GM23338 (cell line): ENCODE results near the gene FGF22. TPM values are rescaled to one million over a fixed set of nuclear protein-coding genes. Genes with fewer than 3 reads are reported as not detected.

Experiments
- ATAC-seq: fragments of 200-7000 bp; cut with Tn5 transposase; 3 replicates; pipeline ENCODE4 v1.9.1; 2020
- DNase-seq: peaks from one replicate; pipeline ENCODE4 v3.0.0-alpha.2; 2015; ENCODE audit warnings: low spot score
- H2AFZ ChIP-seq: fragments of 200-600 bp; sonication (generic); 2 replicates; pipeline ENCODE4 v1.8.0; 2016; ENCODE audit warnings: antibody characterized with exemption, mild to moderate bottlenecking, moderate library complexity
- H3F3A ChIP-seq: fragments of 200-600 bp; sonication (generic); replicated peaks from 2 replicates; pipeline ENCODE4 v1.8.0; 2017; ENCODE audit warnings: antibody characterized with exemption, mixed run types, low read depth
- H3K27ac ChIP-seq: fragments of 200-600 bp; sonication (generic); 2 replicates; pipeline ENCODE4 v1.6.1; 2016; ENCODE audit warnings: low read depth
- H3K27me3 ChIP-seq: fragments of 200-600 bp; sonication (generic); 2 replicates; pipeline ENCODE4 v1.8.0; 2016; ENCODE audit warnings: mild to moderate bottlenecking, mixed run types, moderate library complexity; ENCODE audit not compliant: insufficient read depth
- H3K36me3 ChIP-seq: fragments of 200-600 bp; sonication (generic); 2 replicates; pipeline ENCODE4 v1.8.0; 2016; ENCODE audit warnings: mild to moderate bottlenecking; ENCODE audit not compliant: insufficient read depth
- H3K4me1 ChIP-seq: fragments of 200-600 bp; sonication (generic); 2 replicates; pipeline ENCODE4 v1.8.0; 2016; ENCODE audit warnings: mild to moderate bottlenecking, moderate library complexity; ENCODE audit not compliant: insufficient read depth
- H3K4me2 ChIP-seq: fragments of 200-600 bp; sonication (generic); 2 replicates; pipeline ENCODE4 v1.7.1; 2017; ENCODE audit warnings: mixed run types
- H3K4me3 ChIP-seq: fragments of 200-600 bp; sonication (generic); 2 replicates; pipeline ENCODE4 v1.6.1; 2016; ENCODE audit warnings: mixed run types
- H3K79me2 ChIP-seq: fragments of 200-600 bp; sonication (generic); replicated peaks from 2 replicates; pipeline ENCODE4 v1.8.0; 2017; ENCODE audit warnings: mild to moderate bottlenecking; ENCODE audit not compliant: insufficient read depth
- H3K9me2 ChIP-seq: fragments of 200-600 bp; sonication (generic); 2 replicates; pipeline ENCODE4 v1.8.0; 2017; ENCODE audit not compliant: insufficient read depth
- H4K20me1 ChIP-seq: fragments of 200-600 bp; sonication (generic); replicated peaks from 2 replicates; pipeline ENCODE4 v1.8.0; 2017; ENCODE audit warnings: mild to moderate bottlenecking; ENCODE audit not compliant: insufficient read depth
- H3K27ac Mint-ChIP-seq: 2 replicates; pipeline ENCODE4 v1.8.0; 2020; ENCODE audit warnings: inconsistent platforms, mild to moderate bottlenecking, moderate library complexity, mixed read lengths
- H3K27me3 Mint-ChIP-seq: 3 replicates; pipeline ENCODE4 v1.8.0; 2022; ENCODE audit warnings: low read depth, mild to moderate bottlenecking, moderate library complexity, mixed read lengths, inconsistent platforms; ENCODE audit not compliant: insufficient read depth, poor library complexity
- H3K36me3 Mint-ChIP-seq: 3 replicates; pipeline ENCODE4 v1.8.0; 2021; ENCODE audit warnings: low read depth, mild to moderate bottlenecking, inconsistent platforms, moderate library complexity, mixed read lengths
- H3K4me1 Mint-ChIP-seq: 3 replicates; pipeline ENCODE4 v1.8.0; 2020; ENCODE audit warnings: mild to moderate bottlenecking, inconsistent platforms, mixed read lengths
- H3K4me3 Mint-ChIP-seq: 3 replicates; pipeline ENCODE4 v1.8.0; 2021; ENCODE audit warnings: moderate library complexity, mild to moderate bottlenecking, inconsistent platforms, mixed read lengths
- H3K9me3 Mint-ChIP-seq: 3 replicates; pipeline ENCODE4 v1.8.0; 2020; ENCODE audit warnings: moderate library complexity, mild to moderate bottlenecking, inconsistent platforms, mixed read lengths
- CREB1 ChIP-seq: fragments of 250-450 bp; sonication (Bioruptor Pico); IDR thresholded peaks from 2 replicates; pipeline ENCODE4 v1.5.0; 2020; ENCODE audit warnings: low read depth, mild to moderate bottlenecking, moderate library complexity
- EZH2phosphoT487 ChIP-seq: fragments of 200-600 bp; sonication (generic); IDR thresholded peaks from one replicate; pipeline ENCODE4 v1.8.1; 2018; ENCODE audit warnings: antibody characterized with exemption; ENCODE audit not compliant: unreplicated experiment
- JUNB ChIP-seq: IDR thresholded peaks from one replicate; pipeline ENCODE4 v1.6.1; 2016; ENCODE audit warnings: antibody characterized with exemption; ENCODE audit not compliant: unreplicated experiment
- NANOG ChIP-seq: IDR thresholded peaks from 2 replicates; pipeline ENCODE4 v1.6.1; 2016; ENCODE audit warnings: antibody characterized with exemption, borderline replicate concordance
- POLR2AphosphoS5 ChIP-seq: IDR thresholded peaks from 2 replicates; pipeline ENCODE4 v1.6.1; 2016; ENCODE audit warnings: antibody characterized with exemption, low read depth
- STAT1 ChIP-seq: IDR thresholded peaks from one replicate; pipeline ENCODE4 v1.6.1; 2016; ENCODE audit warnings: antibody characterized with exemption; ENCODE audit not compliant: unreplicated experiment
- ZNF114 ChIP-seq: fragments of 250-450 bp; sonication (Bioruptor Pico); IDR thresholded peaks from 2 replicates; pipeline ENCODE4 v1.5.0; 2020; ENCODE audit warnings: mild to moderate bottlenecking, moderate library complexity
- ZNF331 ChIP-seq: fragments of 250-450 bp; sonication (Bioruptor Pico); IDR thresholded peaks from 2 replicates; pipeline ENCODE4 v1.5.0; 2020; ENCODE audit warnings: low read depth, mild to moderate bottlenecking, moderate library complexity
- polyA plus RNA-seq: library from polyadenylated mRNA; unstranded; fragments of >200 nt; fragmentation: Nextera tagmentation; extraction: Ambion mirVana; gene quantifications from 2 replicates; pipeline ENCODE4 v1.2.1, GENCODE V29; 2016
- total RNA-seq: library from RNA; depleted of rRNA; stranded (reverse); fragments of >200 nt; shearing (Covaris generic); gene quantifications from 2 replicates; pipeline ENCODE4 v1.2.3, GENCODE V29; 2014
- TF ChIP-seq, protein P1 (sequence below), 2 experiments: fragments of 200-600 bp in 1 of 2; sonication (generic) in 1 of 2; conservative IDR thresholded peaks; 2 replicates each; pipeline versions ENCODE4 v1.5.1 to v1.6.1; 2016 to 2017; ENCODE audit warnings: antibody characterized with exemption in 2 of 2, low read depth in 2 of 2, mild to moderate bottlenecking in 2 of 2, moderate library complexity in 1 of 2
- TF ChIP-seq, protein P2 (sequence below): IDR thresholded peaks from one replicate; pipeline ENCODE4 v1.6.1; 2018; ENCODE audit warnings: antibody characterized with exemption; ENCODE audit not compliant: unreplicated experiment
- TF ChIP-seq, protein P3 (sequence below): IDR thresholded peaks from 2 replicates; pipeline ENCODE4 v1.6.1; 2016; ENCODE audit warnings: antibody characterized with exemption

FGF22 gene
- total and polyA plus RNA-seq, 2 experiments from 2014 or later, result 1.0 to 2.8 TPM

DNA sequence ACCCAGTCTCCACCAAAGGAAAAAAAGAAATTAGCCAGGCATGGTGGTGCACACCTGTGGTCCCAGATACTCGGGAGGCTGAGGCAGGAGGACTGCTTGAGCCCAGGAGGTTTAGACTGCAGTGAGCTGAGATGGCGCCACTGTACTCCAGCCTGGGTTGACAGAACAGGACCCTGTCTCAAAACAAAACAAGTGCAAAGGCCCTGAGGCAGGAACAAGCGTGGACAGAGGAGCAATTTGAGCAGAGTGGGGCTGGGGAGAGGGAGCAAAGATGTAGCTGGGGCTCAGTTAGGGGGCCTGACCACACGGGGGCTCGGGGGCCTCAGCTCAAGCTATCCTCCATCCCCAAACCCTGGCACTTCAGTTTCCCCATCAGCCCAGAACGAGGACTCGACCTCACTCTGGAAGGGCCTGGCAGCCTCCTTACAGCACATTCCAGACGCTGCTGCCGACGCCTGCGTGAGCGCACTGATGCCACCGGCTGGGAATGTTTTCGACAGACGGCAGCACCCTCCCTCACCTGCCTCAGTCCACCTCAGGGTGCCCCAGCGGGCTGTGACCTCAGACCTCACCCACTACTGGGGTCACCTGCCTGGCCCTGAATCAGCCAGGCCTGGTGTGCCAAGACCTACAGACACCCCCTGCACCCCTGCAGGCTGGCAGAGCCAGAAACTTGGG is 4.6 kb upstream of the FGF22 start:
- no peak for ATAC-seq
- no peak overlapping the region for H3K4me2 ChIP-seq

DNA sequence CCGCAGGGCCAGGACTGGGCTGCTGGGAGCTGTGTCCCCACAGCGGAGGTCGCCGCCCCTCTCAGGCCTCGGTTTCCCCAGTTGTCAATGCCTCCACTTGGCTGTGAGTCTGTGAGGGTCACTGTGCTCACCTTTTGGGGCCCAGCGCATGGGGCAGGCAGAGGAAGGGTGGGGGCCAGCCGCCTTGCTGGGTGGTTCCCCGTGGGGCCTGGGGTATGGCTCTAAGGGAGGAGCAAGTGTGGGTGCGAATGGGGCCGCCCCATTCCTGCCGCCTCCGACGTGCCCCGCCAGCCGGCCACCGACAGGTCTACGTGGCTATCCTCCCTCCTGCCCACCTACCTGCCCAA is 800 bp upstream of the FGF22 start:
- H3K27ac Mint-ChIP-seq, result no peak overlapping the region
- Histone ChIP-seq H3K27ac (no peak overlapping the region), H3K36me3 (no peaks in the 10 kb centered on the region), H4K20me1 (no peaks in the 10 kb centered on the region; the same call in 1 of the 2 replicates), H3F3A (no peaks in the 10 kb centered on the region), H3K4me3 (peak overlapping the region; percentile 59), H2AFZ (no peak overlapping the region), H3K79me2 (no peaks in the 10 kb centered on the region), H3K27me3 (peaks cover 9% of the 10 kb centered on the region; the same call in 1 of the 2 replicates), H3K4me1 (peaks cover 2% of the 10 kb centered on the region; the same call in 1 of the 2 replicates), H3K4me2 (peak overlapping the region; percentile 81), H3K9me2 (no peaks in the 10 kb centered on the region)
- H3K27me3 Mint-ChIP-seq, result peaks cover 31% of the 10 kb centered on the region
- DNase-seq (no peak), ATAC-seq (peak; percentile 5)
- no peaks in the 10 kb centered on the region; the same call in 2 of the 3 replicates for H3K9me3 Mint-ChIP-seq
- H3K4me3 Mint-ChIP-seq, result peak overlapping the region; percentile 75
- H3K4me1 Mint-ChIP-seq, result peaks cover 9% of the 10 kb centered on the region; the same call in 2 of the 3 replicates
- H3K36me3 Mint-ChIP-seq, result peaks cover 3% of the 10 kb centered on the region; the same call in 1 of the 3 replicates
- TF ChIP-seq, protein P1, sequence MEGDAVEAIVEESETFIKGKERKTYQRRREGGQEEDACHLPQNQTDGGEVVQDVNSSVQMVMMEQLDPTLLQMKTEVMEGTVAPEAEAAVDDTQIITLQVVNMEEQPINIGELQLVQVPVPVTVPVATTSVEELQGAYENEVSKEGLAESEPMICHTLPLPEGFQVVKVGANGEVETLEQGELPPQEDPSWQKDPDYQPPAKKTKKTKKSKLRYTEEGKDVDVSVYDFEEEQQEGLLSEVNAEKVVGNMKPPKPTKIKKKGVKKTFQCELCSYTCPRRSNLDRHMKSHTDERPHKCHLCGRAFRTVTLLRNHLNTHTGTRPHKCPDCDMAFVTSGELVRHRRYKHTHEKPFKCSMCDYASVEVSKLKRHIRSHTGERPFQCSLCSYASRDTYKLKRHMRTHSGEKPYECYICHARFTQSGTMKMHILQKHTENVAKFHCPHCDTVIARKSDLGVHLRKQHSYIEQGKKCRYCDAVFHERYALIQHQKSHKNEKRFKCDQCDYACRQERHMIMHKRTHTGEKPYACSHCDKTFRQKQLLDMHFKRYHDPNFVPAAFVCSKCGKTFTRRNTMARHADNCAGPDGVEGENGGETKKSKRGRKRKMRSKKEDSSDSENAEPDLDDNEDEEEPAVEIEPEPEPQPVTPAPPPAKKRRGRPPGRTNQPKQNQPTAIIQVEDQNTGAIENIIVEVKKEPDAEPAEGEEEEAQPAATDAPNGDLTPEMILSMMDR (conservative IDR thresholded peaks at IDR 0.05; ENCODE audit: low read depth in 2 of 2), result no peak
- TF ChIP-seq ZNF331 (CRISPR knock-in tag), result no peak

More for the DNA sequence above, 4.6 kb upstream of the FGF22 start:
- H3K4me1 Mint-ChIP-seq, result peaks cover 9% of the 10 kb centered on the region; the same call in 2 of the 3 replicates
- TF ChIP-seq, protein P2, sequence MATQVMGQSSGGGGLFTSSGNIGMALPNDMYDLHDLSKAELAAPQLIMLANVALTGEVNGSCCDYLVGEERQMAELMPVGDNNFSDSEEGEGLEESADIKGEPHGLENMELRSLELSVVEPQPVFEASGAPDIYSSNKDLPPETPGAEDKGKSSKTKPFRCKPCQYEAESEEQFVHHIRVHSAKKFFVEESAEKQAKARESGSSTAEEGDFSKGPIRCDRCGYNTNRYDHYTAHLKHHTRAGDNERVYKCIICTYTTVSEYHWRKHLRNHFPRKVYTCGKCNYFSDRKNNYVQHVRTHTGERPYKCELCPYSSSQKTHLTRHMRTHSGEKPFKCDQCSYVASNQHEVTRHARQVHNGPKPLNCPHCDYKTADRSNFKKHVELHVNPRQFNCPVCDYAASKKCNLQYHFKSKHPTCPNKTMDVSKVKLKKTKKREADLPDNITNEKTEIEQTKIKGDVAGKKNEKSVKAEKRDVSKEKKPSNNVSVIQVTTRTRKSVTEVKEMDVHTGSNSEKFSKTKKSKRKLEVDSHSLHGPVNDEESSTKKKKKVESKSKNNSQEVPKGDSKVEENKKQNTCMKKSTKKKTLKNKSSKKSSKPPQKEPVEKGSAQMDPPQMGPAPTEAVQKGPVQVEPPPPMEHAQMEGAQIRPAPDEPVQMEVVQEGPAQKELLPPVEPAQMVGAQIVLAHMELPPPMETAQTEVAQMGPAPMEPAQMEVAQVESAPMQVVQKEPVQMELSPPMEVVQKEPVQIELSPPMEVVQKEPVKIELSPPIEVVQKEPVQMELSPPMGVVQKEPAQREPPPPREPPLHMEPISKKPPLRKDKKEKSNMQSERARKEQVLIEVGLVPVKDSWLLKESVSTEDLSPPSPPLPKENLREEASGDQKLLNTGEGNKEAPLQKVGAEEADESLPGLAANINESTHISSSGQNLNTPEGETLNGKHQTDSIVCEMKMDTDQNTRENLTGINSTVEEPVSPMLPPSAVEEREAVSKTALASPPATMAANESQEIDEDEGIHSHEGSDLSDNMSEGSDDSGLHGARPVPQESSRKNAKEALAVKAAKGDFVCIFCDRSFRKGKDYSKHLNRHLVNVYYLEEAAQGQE, result no peak
- TF ChIP-seq JUNB (no peak), STAT1 (no peak), EZH2phosphoT487 (no peak), NANOG (no peak), POLR2AphosphoS5 (no peak), ZNF331 (CRISPR knock-in tag) (no peak), ZNF114 (CRISPR knock-in tag) (no peak), CREB1 (CRISPR knock-in tag) (no peak)
- TF ChIP-seq, protein P3, sequence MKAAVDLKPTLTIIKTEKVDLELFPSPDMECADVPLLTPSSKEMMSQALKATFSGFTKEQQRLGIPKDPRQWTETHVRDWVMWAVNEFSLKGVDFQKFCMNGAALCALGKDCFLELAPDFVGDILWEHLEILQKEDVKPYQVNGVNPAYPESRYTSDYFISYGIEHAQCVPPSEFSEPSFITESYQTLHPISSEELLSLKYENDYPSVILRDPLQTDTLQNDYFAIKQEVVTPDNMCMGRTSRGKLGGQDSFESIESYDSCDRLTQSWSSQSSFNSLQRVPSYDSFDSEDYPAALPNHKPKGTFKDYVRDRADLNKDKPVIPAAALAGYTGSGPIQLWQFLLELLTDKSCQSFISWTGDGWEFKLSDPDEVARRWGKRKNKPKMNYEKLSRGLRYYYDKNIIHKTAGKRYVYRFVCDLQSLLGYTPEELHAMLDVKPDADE, result no peak
- Histone ChIP-seq H4K20me1 (no peaks in the 10 kb centered on the region; the same call in 1 of the 2 replicates), H3K4me3 (no peak overlapping the region), H3K9me2 (no peaks in the 10 kb centered on the region), H2AFZ (no peak overlapping the region), H3K4me1 (peaks cover 3% of the 10 kb centered on the region; the same call in 1 of the 2 replicates), H3K27ac (no peak overlapping the region), H3K79me2 (peaks cover 19% of the 10 kb centered on the region), H3K27me3 (peaks cover 9% of the 10 kb centered on the region; the same call in 1 of the 2 replicates), H3F3A (no peaks in the 10 kb centered on the region), H3K36me3 (no peaks in the 10 kb centered on the region)
- H3K4me3 Mint-ChIP-seq, result no peak overlapping the region
- H3K36me3 Mint-ChIP-seq, result peaks cover 18% of the 10 kb centered on the region
- H3K27me3 Mint-ChIP-seq, result peaks cover 30% of the 10 kb centered on the region
- no peak for DNase-seq
- H3K27ac Mint-ChIP-seq, result no peak overlapping the region
- no peaks in the 10 kb centered on the region; the same call in 2 of the 3 replicates for H3K9me3 Mint-ChIP-seq
